Pancreas (tissue), 10 donors: Measurements from ENCODE around the gene LRRC3. TPM values are rescaled to one million over a fixed set of nuclear protein-coding genes. Genes with fewer than 3 reads are reported as not detected.
"Not testable (repeated sequence)": the region's sequence is repeated elsewhere in the genome, so short reads cannot be mapped to it uniquely, and the experiment has no call there.

Source experiments
- ATAC-seq, 4 donors: fragments of 200-7000 bp; cut with Tn5 transposase; one replicate each; pipeline versions ENCODE4 v1.8.0 to v1.9.1; 2020; ENCODE audit warnings: mild to moderate bottlenecking in 4 of 4, moderate library complexity in 4 of 4
- DNase-seq, 6 donors: peaks; one replicate each; pipeline ENCODE4 v3.0.0-alpha.2; 2020
- FAIRE-seq: peaks from 2 replicates; lab custom pipeline; 2012; peaks lifted over from hg19 to GRCh38; lab: Jason Lieb, UNC
- H3K27ac ChIP-seq, 4 donors: fragments of 200-600 bp; sonication (generic); 1 replicate in 3 of 4; 2 replicates in 1 of 4; pipeline versions ENCODE4 v1.5.0 to v1.8.0; 2020
- H3K27me3 ChIP-seq, 4 donors: fragments of 200-600 bp; one replicate each; pipeline ENCODE4 v1.8.0; 2021
- H3K36me3 ChIP-seq, 3 donors: fragments of 200-600 bp; sonication (generic) in 1 of 3; one replicate each; pipeline versions ENCODE4 v1.5.0 to v1.8.0; 2020 to 2021
- H3K4me1 ChIP-seq, 3 donors: fragments of 200-600 bp; one replicate each; pipeline ENCODE4 v1.8.0; 2021
- H3K4me3 ChIP-seq, 4 donors: fragments of 200-600 bp; sonication (generic) in 2 of 4; one replicate each; pipeline versions ENCODE4 v1.5.0 to v1.8.0; 2020 to 2021
- H3K9me3 ChIP-seq, 4 donors: fragments of 200-600 bp; one replicate each; pipeline ENCODE4 v1.8.0; 2021
- CTCF ChIP-seq, 4 donors: fragments of 200-600 bp; sonication (generic) in 3 of 4; IDR thresholded peaks; one replicate each; pipeline versions ENCODE4 v1.5.0 to v1.8.0; 2021; ENCODE audit warnings: antibody characterized with exemption in 4 of 4
- WGBS, 2 donors: extraction: QIAGEN DNeasy Blood & Tissue Kit; methylation state at CpG; one replicate each; pipeline ENCODE4 v1.1.7; 2013; 5-methylcytosine and 5-hydroxymethylcytosine counted together
- intact Hi-C, 3 donors: fragments of 100-400 bp; cut with DNase I; formaldehyde crosslinking; loops; one replicate each; pipeline versions ENCODE4 v1.11.1 to v1.14.2; 2022
- polyA plus RNA-seq, 2 donors: library from polyadenylated mRNA; stranded (reverse); fragments of 200-250 nt; gene quantifications; one replicate each; pipeline ENCODE4 v1.2.3, GENCODE V29; 2013
- total RNA-seq, 6 donors: library from RNA; stranded (reverse); fragmentation: NEBNext Ultra II Directional in 4 of 6; extraction: Animal tissue kit (Norgen Biotek cat#: 25700) in 4 of 6; gene quantifications; one replicate each; pipeline versions ENCODE4 v1.2.1 to v1.2.4, GENCODE V29; 2021 to 2023
- donor health status: healthy with polysubstance abuse.
- donor health status: DM: no; HTN: no; CAD: no; lungs with moderate emphysema.
- donor health status: DM: no; HTN: no; CAD: no.
- donor health status: control.
- donor health status: control.
- donor health status: Bipolar disorder and iron deficiency.
- donor health status: DM: yes; HTN: yes; CAD: no.
- donor health status: DM: no; HTN: no; CAD: no.
- donor health status: DM: no; HTN: no; CAD: no.
- donor health status: DM: yes; HTN: yes; CAD: no.

The LRRC3 gene
- total and polyA plus RNA-seq, 8 donors = 0.35 to 1.7 (median 0.47) TPM

- H3K4me1 ChIP-seq = no peaks in the 10 kb centered on the region
- H3K4me3 ChIP-seq = no peak overlapping the region
- no peaks in the 10 kb centered on the region for H3K9me3 ChIP-seq
- H3K27ac ChIP-seq = no peak overlapping the region
- DNase-seq (peak in 1 of 6 donors; percentile 55), ATAC-seq (no peak), FAIRE-seq (no peak)
- intact Hi-C loops = no loop called here
- no peaks in the 10 kb centered on the region for H3K36me3 ChIP-seq
- TF ChIP-seq CTCF (IDR thresholded peaks at IDR 0.05) = no peak
- H3K27me3 ChIP-seq = no peaks in the 10 kb centered on the region
- 61 to 78% methylated on average over 17 to 18 of the region's 18 CpGs for WGBS, 2 donors
Measured at GRCh38 chr21:44499211-44499560, 43.9 kb downstream of the LRRC3 start.

GRCh38 chr21:44499631-44500030, 44.3 kb downstream of the LRRC3 start:
- H3K27ac ChIP-seq = no peak overlapping the region
- H3K9me3 ChIP-seq = no peaks in the 10 kb centered on the region
- FAIRE-seq (no peak), ATAC-seq (no peak), DNase-seq (peak in 2 of 6 donors; percentile 50 to 58)
- H3K27me3 ChIP-seq = no peaks in the 10 kb centered on the region
- H3K4me1 ChIP-seq = no peaks in the 10 kb centered on the region
- WGBS, 2 donors = 80 to 83% methylated on average over 21 to 23 of the region's 23 CpGs
- H3K36me3 ChIP-seq = no peaks in the 10 kb centered on the region
- no peak overlapping the region for H3K4me3 ChIP-seq
- TF ChIP-seq CTCF (IDR thresholded peaks at IDR 0.05) = no peak
- intact Hi-C loops = no loop called here

GRCh38 chr21:44500111-44500510, 44.8 kb downstream of the LRRC3 start:
- ATAC-seq (no peak), FAIRE-seq (no peak), DNase-seq (peak in 2 of 6 donors; percentile 30 to 36)
- Histone ChIP-seq H3K4me1 (no peaks in the 10 kb centered on the region), H3K36me3 (no peaks in the 10 kb centered on the region), H3K27ac (no peak overlapping the region), H3K27me3 (no peaks in the 10 kb centered on the region), H3K9me3 (no peaks in the 10 kb centered on the region), H3K4me3 (no peak overlapping the region)
- intact Hi-C loops = no loop called here
- TF ChIP-seq CTCF (IDR thresholded peaks at IDR 0.05) = no peak
- 68 to 85% methylated on average over 19 of the region's 19 CpGs for WGBS, 2 donors

- DNase-seq = peak in 2 of 6 donors; percentile 35 to 64
- FAIRE-seq = no peak
- 80 to 90% methylated on average over 27 of the region's 27 CpGs for WGBS, 2 donors
- no peak overlapping the region for H3K27ac ChIP-seq
- H3K36me3 ChIP-seq = no peaks in the 10 kb centered on the region
- no peaks in the 10 kb centered on the region for H3K27me3 ChIP-seq
- TF ChIP-seq CTCF (IDR thresholded peaks at IDR 0.05) = no peak
- intact Hi-C loops = no loop called here
- no peak for ATAC-seq
- H3K4me3 ChIP-seq = no peak overlapping the region
- H3K4me1 ChIP-seq = no peaks in the 10 kb centered on the region
- H3K9me3 ChIP-seq = no peaks in the 10 kb centered on the region
Measured at GRCh38 chr21:44502171-44502958, 47.1 kb downstream of the LRRC3 start.

GRCh38 chr21:44503006-44503889, 47.9 kb downstream of the LRRC3 start:
- WGBS, 2 donors = 79 to 91% methylated on average over 38 to 44 of the region's 44 CpGs
- H3K27ac ChIP-seq, H3K4me1 ChIP-seq, H3K9me3 ChIP-seq, ATAC-seq, H3K4me3 ChIP-seq, intact Hi-C loops, H3K27me3 ChIP-seq, H3K36me3 ChIP-seq, FAIRE-seq: not testable (repeated sequence)
- DNase-seq = peak in 2 of 6 donors; percentile 23 to 56
